Measurements from ENCODE around the gene ZNF711. TPM values are rescaled to one million over a fixed set of nuclear protein-coding genes. Genes with fewer than 3 reads are reported as not detected.
"Not testable (repeated sequence)": the region's sequence is repeated elsewhere in the genome, so short reads cannot be mapped to it uniquely, and the experiment has no call there.

Gene ZNF711
- total RNA-seq, 1 experiment from 2014 or later = 3.1 TPM

DNA sequence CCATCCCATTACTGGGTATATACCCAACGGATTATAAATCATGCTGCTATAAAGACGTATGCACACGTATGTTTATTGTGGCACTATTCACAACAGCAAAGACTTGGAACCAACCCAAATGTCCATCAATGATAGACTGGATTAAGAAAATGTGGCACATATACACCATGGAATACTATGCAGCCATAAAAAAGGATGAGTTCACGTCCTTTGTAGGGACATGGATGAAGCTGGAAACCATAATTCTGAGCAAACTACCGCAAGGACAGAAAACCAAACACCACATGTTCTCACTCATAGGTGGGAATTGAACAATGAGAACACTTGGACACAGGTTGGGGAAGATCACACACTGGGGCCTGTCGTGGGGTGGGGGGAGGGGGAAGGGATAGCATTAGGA is 41.5 kb downstream of the ZNF711 start:
- H3K4me3 ChIP-seq (ENCODE audit: low read depth in 2 of 2, low read length in 2 of 2); H3K27me3 ChIP-seq (ENCODE audit: control insufficient read depth, insufficient read depth, low read length); H3K27ac ChIP-seq (ENCODE audit: low read length); POLR2A ChIA-PET; intact Hi-C loops (cut with micrococcal nuclease; ENCODE audit: unreplicated experiment); DNase-seq (ENCODE audit: low read depth, low spot score); H3K9me3 ChIP-seq (ENCODE audit: control insufficient read depth, insufficient read depth, low read depth, low read length); ATAC-seq; H3K36me3 ChIP-seq (ENCODE audit: control insufficient read depth, insufficient read depth, low read length); BruUV-seq (replicated peaks); in situ Hi-C loops (cut with HindIII; ENCODE audit: low pct_unique_long_range_greater_than_20kb, low sequenced_read_pairs); CTCF ChIA-PET; H3K4me1 ChIP-seq (ENCODE audit: control insufficient read depth, insufficient read depth, low read length): not testable (repeated sequence)

DNA sequence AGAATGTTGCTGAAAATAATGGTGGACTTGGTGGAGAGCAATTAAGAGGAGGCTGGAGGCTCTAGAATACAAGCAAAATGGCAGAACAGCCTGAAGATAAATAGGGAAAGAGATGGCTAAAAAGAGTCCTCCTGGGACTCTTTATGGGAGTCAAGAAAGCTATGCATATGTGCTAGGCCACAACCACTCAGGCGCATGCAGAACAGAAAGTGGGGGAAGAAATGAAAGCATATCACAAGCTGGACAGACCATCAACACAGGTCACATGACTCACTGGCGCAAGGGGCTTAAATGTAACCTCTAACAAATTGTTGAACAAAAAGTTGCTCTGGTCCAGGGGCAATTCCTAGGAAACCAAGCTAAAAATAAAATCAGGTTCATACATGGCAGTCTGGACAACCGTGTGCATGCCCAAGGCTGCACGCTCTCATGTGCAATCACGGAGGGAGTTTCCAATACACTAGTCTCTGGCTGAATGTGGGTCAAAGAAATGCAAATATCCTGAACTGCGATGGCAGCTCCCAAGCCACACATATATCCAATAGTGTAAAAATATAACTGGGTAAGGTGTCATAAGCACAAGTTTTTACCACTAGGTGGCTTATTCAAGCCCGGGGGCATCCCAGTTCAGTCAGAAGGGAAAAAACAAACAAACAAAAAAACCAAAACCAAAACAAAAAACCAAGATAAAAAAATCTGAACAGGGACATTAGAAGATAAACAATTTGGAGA is 45.4 kb downstream of the ZNF711 start:
- no peaks in the 10 kb centered on the region for H3K27me3 ChIP-seq (ENCODE audit: control insufficient read depth, insufficient read depth, low read length)
- no peak for DNase-seq (ENCODE audit: low read depth, low spot score)
- BruUV-seq (replicated peaks) = no TSS peak
- ChIA-PET POLR2A (no interaction called here), CTCF (no interaction called here)
- in situ Hi-C loops (cut with HindIII; ENCODE audit: low pct_unique_long_range_greater_than_20kb, low sequenced_read_pairs) (no loop called here), intact Hi-C loops (cut with micrococcal nuclease; ENCODE audit: unreplicated experiment) (no loop called here)
- no peaks in the 10 kb centered on the region for H3K36me3 ChIP-seq (ENCODE audit: control insufficient read depth, insufficient read depth, low read length)
- no peak for ATAC-seq
- no peak overlapping the region for H3K4me3 ChIP-seq (ENCODE audit: low read depth in 2 of 2, low read length in 2 of 2)
- TF ChIP-seq SIN3A (IDR thresholded peaks at IDR 0.05; ENCODE audit: borderline replicate concordance, insufficient read depth, low read depth, low read length) (no peak), POLR2AphosphoS5 (IDR thresholded peaks at IDR 0.05; ENCODE audit: low read depth, low read length) (no peak)
- TF ChIP-seq, protein P1, sequence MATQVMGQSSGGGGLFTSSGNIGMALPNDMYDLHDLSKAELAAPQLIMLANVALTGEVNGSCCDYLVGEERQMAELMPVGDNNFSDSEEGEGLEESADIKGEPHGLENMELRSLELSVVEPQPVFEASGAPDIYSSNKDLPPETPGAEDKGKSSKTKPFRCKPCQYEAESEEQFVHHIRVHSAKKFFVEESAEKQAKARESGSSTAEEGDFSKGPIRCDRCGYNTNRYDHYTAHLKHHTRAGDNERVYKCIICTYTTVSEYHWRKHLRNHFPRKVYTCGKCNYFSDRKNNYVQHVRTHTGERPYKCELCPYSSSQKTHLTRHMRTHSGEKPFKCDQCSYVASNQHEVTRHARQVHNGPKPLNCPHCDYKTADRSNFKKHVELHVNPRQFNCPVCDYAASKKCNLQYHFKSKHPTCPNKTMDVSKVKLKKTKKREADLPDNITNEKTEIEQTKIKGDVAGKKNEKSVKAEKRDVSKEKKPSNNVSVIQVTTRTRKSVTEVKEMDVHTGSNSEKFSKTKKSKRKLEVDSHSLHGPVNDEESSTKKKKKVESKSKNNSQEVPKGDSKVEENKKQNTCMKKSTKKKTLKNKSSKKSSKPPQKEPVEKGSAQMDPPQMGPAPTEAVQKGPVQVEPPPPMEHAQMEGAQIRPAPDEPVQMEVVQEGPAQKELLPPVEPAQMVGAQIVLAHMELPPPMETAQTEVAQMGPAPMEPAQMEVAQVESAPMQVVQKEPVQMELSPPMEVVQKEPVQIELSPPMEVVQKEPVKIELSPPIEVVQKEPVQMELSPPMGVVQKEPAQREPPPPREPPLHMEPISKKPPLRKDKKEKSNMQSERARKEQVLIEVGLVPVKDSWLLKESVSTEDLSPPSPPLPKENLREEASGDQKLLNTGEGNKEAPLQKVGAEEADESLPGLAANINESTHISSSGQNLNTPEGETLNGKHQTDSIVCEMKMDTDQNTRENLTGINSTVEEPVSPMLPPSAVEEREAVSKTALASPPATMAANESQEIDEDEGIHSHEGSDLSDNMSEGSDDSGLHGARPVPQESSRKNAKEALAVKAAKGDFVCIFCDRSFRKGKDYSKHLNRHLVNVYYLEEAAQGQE (IDR thresholded peaks at IDR 0.05; ENCODE audit: insufficient read depth in 1 of 2, low read depth in 2 of 2, low read length in 1 of 2) = no peak
- TF ChIP-seq, protein P2, sequence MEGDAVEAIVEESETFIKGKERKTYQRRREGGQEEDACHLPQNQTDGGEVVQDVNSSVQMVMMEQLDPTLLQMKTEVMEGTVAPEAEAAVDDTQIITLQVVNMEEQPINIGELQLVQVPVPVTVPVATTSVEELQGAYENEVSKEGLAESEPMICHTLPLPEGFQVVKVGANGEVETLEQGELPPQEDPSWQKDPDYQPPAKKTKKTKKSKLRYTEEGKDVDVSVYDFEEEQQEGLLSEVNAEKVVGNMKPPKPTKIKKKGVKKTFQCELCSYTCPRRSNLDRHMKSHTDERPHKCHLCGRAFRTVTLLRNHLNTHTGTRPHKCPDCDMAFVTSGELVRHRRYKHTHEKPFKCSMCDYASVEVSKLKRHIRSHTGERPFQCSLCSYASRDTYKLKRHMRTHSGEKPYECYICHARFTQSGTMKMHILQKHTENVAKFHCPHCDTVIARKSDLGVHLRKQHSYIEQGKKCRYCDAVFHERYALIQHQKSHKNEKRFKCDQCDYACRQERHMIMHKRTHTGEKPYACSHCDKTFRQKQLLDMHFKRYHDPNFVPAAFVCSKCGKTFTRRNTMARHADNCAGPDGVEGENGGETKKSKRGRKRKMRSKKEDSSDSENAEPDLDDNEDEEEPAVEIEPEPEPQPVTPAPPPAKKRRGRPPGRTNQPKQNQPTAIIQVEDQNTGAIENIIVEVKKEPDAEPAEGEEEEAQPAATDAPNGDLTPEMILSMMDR (IDR thresholded peaks at IDR 0.05) = no peak
- H3K4me1 ChIP-seq (ENCODE audit: control insufficient read depth, insufficient read depth, low read length) = no peaks in the 10 kb centered on the region
- no peaks in the 10 kb centered on the region for H3K9me3 ChIP-seq (ENCODE audit: control insufficient read depth, insufficient read depth, low read depth, low read length)
- no peak overlapping the region for H3K27ac ChIP-seq (ENCODE audit: low read length)

DNA sequence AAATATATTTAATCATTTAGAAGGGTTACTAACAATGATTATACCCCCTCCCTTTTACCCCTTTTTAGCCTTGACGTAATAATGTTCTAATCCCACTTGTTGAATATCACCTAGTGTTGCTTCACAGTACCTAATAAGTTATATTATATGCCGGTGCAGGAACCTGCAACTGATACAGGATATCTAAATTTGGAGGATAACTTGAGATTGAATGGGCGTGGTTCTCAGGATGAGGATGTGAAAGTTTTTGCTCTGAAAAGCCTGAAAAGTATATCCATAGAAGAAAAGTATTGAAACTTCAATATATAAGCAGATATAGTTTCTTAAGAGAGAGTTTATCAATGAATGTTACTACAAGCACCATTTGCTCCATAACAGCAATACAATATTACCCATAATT is 59.8 kb downstream of the ZNF711 start:
- intact Hi-C loops (cut with micrococcal nuclease; ENCODE audit: unreplicated experiment) (no loop called here), in situ Hi-C loops (cut with HindIII; ENCODE audit: low pct_unique_long_range_greater_than_20kb, low sequenced_read_pairs) (no loop called here)
- Histone ChIP-seq H3K4me3 (ENCODE audit: low read depth in 2 of 2, low read length in 2 of 2) (no peak overlapping the region), H3K4me1 (ENCODE audit: control insufficient read depth, insufficient read depth, low read length) (no peaks in the 10 kb centered on the region), H3K27ac (ENCODE audit: low read length) (no peak overlapping the region), H3K27me3 (ENCODE audit: control insufficient read depth, insufficient read depth, low read length) (no peaks in the 10 kb centered on the region), H3K36me3 (ENCODE audit: control insufficient read depth, insufficient read depth, low read length) (no peaks in the 10 kb centered on the region), H3K9me3 (ENCODE audit: control insufficient read depth, insufficient read depth, low read depth, low read length) (no peaks in the 10 kb centered on the region)
- DNase-seq (ENCODE audit: low read depth, low spot score) = no peak
- POLR2A ChIA-PET = no interaction called here
- BruUV-seq (replicated peaks) = no TSS peak
- ATAC-seq = no peak
- no peak for TF ChIP-seq TCF7L2 (IDR thresholded peaks at IDR 0.05; ENCODE audit: low read depth, low read length)
- no peak for TF ChIP-seq SIN3A (IDR thresholded peaks at IDR 0.05; ENCODE audit: borderline replicate concordance, insufficient read depth, low read depth, low read length)
- TF ChIP-seq POLR2AphosphoS5 (IDR thresholded peaks at IDR 0.05; ENCODE audit: low read depth, low read length) = no peak
- CTCF ChIA-PET = no interaction called here
